CD8-positive, alpha-beta memory T cell (primary cell): Measurements from ENCODE around the gene DOCK2. TPM values are rescaled to one million over a fixed set of nuclear protein-coding genes. Genes with fewer than 3 reads are reported as not detected.

Experiments used
- CTCF ChIA-PET: fragments of 350-600 bp; sonication (Branson Sonifier 250); formaldehyde crosslinking; loops from one replicate; lab custom pipeline; 2021; ENCODE audit warnings: antibody characterized with exemption; lab: Charles Lee
- POLR2A ChIA-PET: fragments of 350-600 bp; sonication (Branson Sonifier 250); formaldehyde crosslinking; loops from one replicate; lab custom pipeline; 2021; ENCODE audit warnings: antibody characterized with exemption; lab: Charles Lee
- DNase-seq, 5 donors: peaks; one replicate each; pipeline versions ENCODE4 v3.0.0 to v3.0.0-alpha.2; 2020 to 2022; ENCODE audit warnings: mixed read lengths in 1 of 5
- H3K27ac ChIP-seq: one replicate; pipeline ENCODE4 v1.7.0; 2013; ENCODE audit warnings: low read depth, mild to moderate bottlenecking, low read length, moderate library complexity
- H3K27me3 ChIP-seq: 2 replicates; pipeline ENCODE4 v1.7.0; 2013; ENCODE audit warnings: low read length, mild to moderate bottlenecking; ENCODE audit not compliant: insufficient read depth, poor library complexity, severe bottlenecking
- H3K36me3 ChIP-seq: 2 replicates; pipeline ENCODE4 v1.7.0; 2013; ENCODE audit warnings: mild to moderate bottlenecking, low read length, moderate library complexity; ENCODE audit not compliant: insufficient read depth
- H3K4me1 ChIP-seq: 2 replicates; pipeline ENCODE4 v1.7.0; 2013; ENCODE audit warnings: mild to moderate bottlenecking, low read length, moderate library complexity; ENCODE audit not compliant: insufficient read depth
- H3K4me3 ChIP-seq: 2 replicates; pipeline ENCODE4 v1.7.0; 2013; ENCODE audit warnings: mild to moderate bottlenecking, low read length
- H3K9me3 ChIP-seq: 2 replicates; pipeline ENCODE4 v1.7.0; 2013; ENCODE audit warnings: mild to moderate bottlenecking, low read length
- H3K27ac Mint-ChIP-seq, 8 donors: one replicate each; pipeline ENCODE4 v1.8.0; 2020 to 2021; ENCODE audit warnings: mixed read lengths in 8 of 8, mild to moderate bottlenecking in 6 of 8, inconsistent platforms in 3 of 8, moderate library complexity in 3 of 8
- H3K27me3 Mint-ChIP-seq, 2 donors: one replicate each; pipeline ENCODE4 v1.8.0; 2020 to 2021; ENCODE audit warnings: mixed read lengths in 2 of 2, mild to moderate bottlenecking in 1 of 2, moderate library complexity in 1 of 2
- H3K36me3 Mint-ChIP-seq, 3 donors: one replicate each; pipeline ENCODE4 v1.8.0; 2020 to 2021; ENCODE audit warnings: mixed read lengths in 3 of 3, inconsistent platforms in 1 of 3, mild to moderate bottlenecking in 1 of 3
- H3K4me1 Mint-ChIP-seq, 3 donors: one replicate each; pipeline ENCODE4 v1.8.0; 2020 to 2021; ENCODE audit warnings: mixed read lengths in 3 of 3, inconsistent platforms in 1 of 3, mild to moderate bottlenecking in 1 of 3
- H3K4me3 Mint-ChIP-seq, 7 donors: one replicate each; pipeline ENCODE4 v1.8.0; 2020 to 2021; ENCODE audit warnings: mixed read lengths in 7 of 7, mild to moderate bottlenecking in 6 of 7, moderate library complexity in 4 of 7, inconsistent platforms in 2 of 7
- H3K9me3 Mint-ChIP-seq, 5 donors: one replicate each; pipeline ENCODE4 v1.8.0; 2020 to 2022; ENCODE audit warnings: mixed read lengths in 5 of 5, mild to moderate bottlenecking in 3 of 5, moderate library complexity in 2 of 5, inconsistent platforms in 1 of 5
- polyA plus RNA-seq: library from polyadenylated mRNA; unstranded; fragments of 300-500 nt; fragmentation: Illumina TruSeq; gene quantifications from one replicate; pipeline ENCODE4 v1.2.3, GENCODE V29; 2021
- total RNA-seq, 2 experiments: library from RNA; stranded (reverse); gene quantifications; one replicate each; pipeline ENCODE4 v1.2.3, GENCODE V29; 2021

Gene DOCK2
- total and polyA plus RNA-seq, 3 experiments from 2014 or later: 102 to 157 (median 155) TPM

GRCh38 chr5:169701910-169702451 is 64.9 kb downstream of the DOCK2 start:
- Mint-ChIP-seq H3K27me3 (no peaks in the 10 kb centered on the region), H3K4me1 (no peaks in the 10 kb centered on the region), H3K27ac (peak overlapping the region in 2 of 8 donors; percentile 11 to 51), H3K4me3 (no peak overlapping the region), H3K36me3 (peaks cover 10 to 94% (median 41%) of the 10 kb centered on the region in 3 donors), H3K9me3 (no peaks in the 10 kb centered on the region)
- POLR2A ChIA-PET: no interaction called here
- no peaks in the 10 kb centered on the region for H3K27me3 ChIP-seq
- CTCF ChIA-PET: interaction anchor here (1.2 kb wide), 1 partner anchor 64 kb away, joined by 3 read pairs; no protein-coding TSS in a partner anchor
- H3K4me3 ChIP-seq: no peak overlapping the region
- no peaks in the 10 kb centered on the region for H3K9me3 ChIP-seq
- H3K36me3 ChIP-seq: peaks cover 78% of the 10 kb centered on the region
- H3K27ac ChIP-seq: no peak overlapping the region
- DNase-seq: no peak
- H3K4me1 ChIP-seq: no peaks in the 10 kb centered on the region

- Mint-ChIP-seq H3K36me3 (peaks cover 10 to 94% (median 42%) of the 10 kb centered on the region in 3 donors), H3K4me3 (no peak overlapping the region)
- H3K27ac ChIP-seq: no peak overlapping the region
Observed at GRCh38 chr5:169702693-169703481, 65.8 kb downstream of the DOCK2 start.

GRCh38 chr5:169703813-169704212 is 66.7 kb downstream of the DOCK2 start:
- ChIA-PET POLR2A (no interaction called here), CTCF (no interaction called here)
- no peak for DNase-seq
- Histone ChIP-seq H3K36me3 (peaks cover 62% of the 10 kb centered on the region), H3K9me3 (no peaks in the 10 kb centered on the region), H3K27ac (no peak overlapping the region), H3K4me3 (no peak overlapping the region), H3K27me3 (no peaks in the 10 kb centered on the region), H3K4me1 (no peaks in the 10 kb centered on the region)
- Mint-ChIP-seq H3K9me3 (no peaks in the 10 kb centered on the region), H3K4me3 (no peak overlapping the region), H3K4me1 (peaks cover 0 to 2% (median 0%) of the 10 kb centered on the region in 3 donors), H3K27me3 (no peaks in the 10 kb centered on the region), H3K36me3 (peaks cover 10 to 94% (median 39%) of the 10 kb centered on the region in 3 donors), H3K27ac (peak overlapping the region in 5 of 8 donors; percentile 11 to 95 (median 56))

More at GRCh38 chr5:169702693-169703481, 65.8 kb downstream of the DOCK2 start:
- H3K4me3 ChIP-seq: no peak overlapping the region
- peaks cover 0 to 2% (median 0%) of the 10 kb centered on the region in 3 donors for H3K4me1 Mint-ChIP-seq
- H3K27me3 Mint-ChIP-seq: no peaks in the 10 kb centered on the region
- H3K27me3 ChIP-seq: no peaks in the 10 kb centered on the region
- POLR2A ChIA-PET: no interaction called here
- no peaks in the 10 kb centered on the region for H3K9me3 ChIP-seq
- H3K36me3 ChIP-seq: peaks cover 70% of the 10 kb centered on the region
- H3K27ac Mint-ChIP-seq: peak overlapping the region in 2 of 8 donors; percentile 22 to 58
- no peaks in the 10 kb centered on the region for H3K9me3 Mint-ChIP-seq
- DNase-seq: no peak
- CTCF ChIA-PET: no interaction called here
- no peaks in the 10 kb centered on the region for H3K4me1 ChIP-seq

- Histone ChIP-seq H3K27me3 (no peaks in the 10 kb centered on the region), H3K9me3 (no peaks in the 10 kb centered on the region), H3K27ac (no peak overlapping the region), H3K4me1 (no peaks in the 10 kb centered on the region), H3K4me3 (no peak overlapping the region), H3K36me3 (peaks cover 59% of the 10 kb centered on the region)
- ChIA-PET POLR2A (no interaction called here), CTCF (no interaction called here)
- Mint-ChIP-seq H3K27ac (peak overlapping the region in 5 of 8 donors; percentile 17 to 75 (median 61)), H3K4me1 (peaks cover 0 to 2% (median 1%) of the 10 kb centered on the region in 3 donors), H3K9me3 (no peaks in the 10 kb centered on the region), H3K27me3 (no peaks in the 10 kb centered on the region), H3K4me3 (no peak overlapping the region), H3K36me3 (peaks cover 10 to 95% (median 39%) of the 10 kb centered on the region in 3 donors)
- DNase-seq: no peak
Observed at GRCh38 chr5:169705322-169705721, 68.2 kb downstream of the DOCK2 start.

- Mint-ChIP-seq H3K9me3 (no peaks in the 10 kb centered on the region), H3K27ac (peak overlapping the region in 4 of 8 donors; percentile 22 to 52 (median 38)), H3K36me3 (peaks cover 14 to 97% (median 38%) of the 10 kb centered on the region in 3 donors), H3K27me3 (no peaks in the 10 kb centered on the region), H3K4me3 (no peak overlapping the region), H3K4me1 (peaks cover 0 to 2% (median 1%) of the 10 kb centered on the region in 3 donors)
- Histone ChIP-seq H3K36me3 (peaks cover 63% of the 10 kb centered on the region), H3K4me1 (no peaks in the 10 kb centered on the region), H3K9me3 (no peaks in the 10 kb centered on the region), H3K27ac (no peak overlapping the region), H3K4me3 (no peak overlapping the region), H3K27me3 (no peaks in the 10 kb centered on the region)
- CTCF ChIA-PET: no interaction called here
- POLR2A ChIA-PET: no interaction called here
- no peak for DNase-seq
Observed at GRCh38 chr5:169706071-169706470, 69.0 kb downstream of the DOCK2 start.

GRCh38 chr5:169706758-169707450 is 69.8 kb downstream of the DOCK2 start:
- DNase-seq: no peak
- POLR2A ChIA-PET: interaction anchor here (0.5 kb wide), 1 partner anchor 14 kb away, joined by 4 read pairs; no protein-coding TSS in a partner anchor
- no peaks in the 10 kb centered on the region for H3K9me3 Mint-ChIP-seq

GRCh38 chr5:169707686-169708085 is 70.6 kb downstream of the DOCK2 start:
- Mint-ChIP-seq H3K4me3 (no peak overlapping the region), H3K36me3 (peaks cover 10 to 98% (median 33%) of the 10 kb centered on the region in 3 donors), H3K4me1 (peaks cover 0 to 2% (median 1%) of the 10 kb centered on the region in 3 donors), H3K9me3 (no peaks in the 10 kb centered on the region), H3K27ac (peak overlapping the region in 2 of 8 donors; percentile 8 to 61), H3K27me3 (no peaks in the 10 kb centered on the region)
- Histone ChIP-seq H3K4me1 (no peaks in the 10 kb centered on the region), H3K9me3 (no peaks in the 10 kb centered on the region), H3K36me3 (peaks cover 63% of the 10 kb centered on the region), H3K27me3 (no peaks in the 10 kb centered on the region), H3K4me3 (no peak overlapping the region), H3K27ac (no peak overlapping the region)
- no peak for DNase-seq
- POLR2A ChIA-PET: no interaction called here
- CTCF ChIA-PET: no interaction called here

More at GRCh38 chr5:169706758-169707450, 69.8 kb downstream of the DOCK2 start:
- Histone ChIP-seq H3K4me3 (no peak overlapping the region), H3K27ac (no peak overlapping the region), H3K9me3 (no peaks in the 10 kb centered on the region), H3K27me3 (no peaks in the 10 kb centered on the region), H3K4me1 (no peaks in the 10 kb centered on the region), H3K36me3 (peaks cover 64% of the 10 kb centered on the region)
- H3K4me1 Mint-ChIP-seq: peaks cover 0 to 2% (median 1%) of the 10 kb centered on the region in 3 donors
- peak overlapping the region in 3 of 8 donors; percentile 4 to 46 (median 42) for H3K27ac Mint-ChIP-seq
- H3K36me3 Mint-ChIP-seq: peaks cover 13 to 98% (median 36%) of the 10 kb centered on the region in 3 donors
- no peak overlapping the region for H3K4me3 Mint-ChIP-seq
- CTCF ChIA-PET: no interaction called here
- no peaks in the 10 kb centered on the region for H3K27me3 Mint-ChIP-seq
